PFSK-1 (cell line): ENCODE results near the gene ARTN.

ENCODE experiments used
- FOXP2 ChIP-seq: optimal IDR thresholded peaks from 2 replicates; pipeline ENCODE3; 2011; ENCODE audit warnings: borderline replicate concordance, control low read depth, inconsistent platforms; ENCODE audit not compliant: insufficient read depth; ENCODE audit errors: extremely low read length, extremely low read depth
- POLR2AphosphoS5 ChIP-seq: IDR thresholded peaks from 2 replicates; pipeline ENCODE4 v1.6.1; 2012; ENCODE audit warnings: low read depth, mild to moderate bottlenecking, control low read depth, low read length, moderate library complexity
- SIN3A ChIP-seq: IDR thresholded peaks from 2 replicates; pipeline ENCODE4 v1.6.1; 2012; ENCODE audit warnings: mild to moderate bottlenecking, low read length, moderate library complexity, borderline replicate concordance; ENCODE audit not compliant: insufficient read depth
- TAF1 ChIP-seq: IDR thresholded peaks from 2 replicates; pipeline ENCODE4 v1.6.1; 2012; ENCODE audit warnings: low read length, control low read depth, borderline replicate concordance; ENCODE audit not compliant: insufficient read depth
- TF ChIP-seq, protein P1 (sequence below), 2 experiments: IDR thresholded peaks; 2 replicates each; pipeline versions ENCODE4 v1.6.1 to v1.8.0; 2011 to 2012; ENCODE audit warnings: low read depth in 2 of 2, low read length in 2 of 2, control low read depth in 1 of 2, inconsistent platforms in 1 of 2, mild to moderate bottlenecking in 1 of 2, moderate library complexity in 1 of 2; ENCODE audit not compliant: insufficient read depth in 1 of 2

ARTN gene

DNA sequence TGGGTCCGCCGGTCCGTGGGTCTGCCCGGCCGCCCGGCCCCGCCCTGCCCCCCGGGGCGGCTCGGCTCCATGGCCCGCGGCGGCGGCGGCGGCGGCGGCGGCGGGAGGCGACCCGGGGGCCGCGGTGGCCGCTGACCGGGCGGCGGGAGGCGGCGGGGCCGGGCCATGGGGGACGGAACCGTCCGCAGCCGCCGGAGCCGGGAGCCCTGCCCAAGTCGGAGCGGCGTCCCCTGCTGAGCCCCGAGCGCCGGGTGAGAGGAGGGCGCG lies 45.6 kb downstream of the ARTN start:
- TF ChIP-seq SIN3A (no peak), TAF1 (peak; percentile 8; the same call in 1 of the 2 replicates)

- 0 out of 2 replicates have a peak, but pooled peaks have one; percentile 22 for TF ChIP-seq POLR2AphosphoS5
- no peak for TF ChIP-seq FOXP2
- peak; percentile 23; the same call in 1 of the 2 replicates for TF ChIP-seq SIN3A
- no peak for TF ChIP-seq TAF1
- TF ChIP-seq, protein P1, sequence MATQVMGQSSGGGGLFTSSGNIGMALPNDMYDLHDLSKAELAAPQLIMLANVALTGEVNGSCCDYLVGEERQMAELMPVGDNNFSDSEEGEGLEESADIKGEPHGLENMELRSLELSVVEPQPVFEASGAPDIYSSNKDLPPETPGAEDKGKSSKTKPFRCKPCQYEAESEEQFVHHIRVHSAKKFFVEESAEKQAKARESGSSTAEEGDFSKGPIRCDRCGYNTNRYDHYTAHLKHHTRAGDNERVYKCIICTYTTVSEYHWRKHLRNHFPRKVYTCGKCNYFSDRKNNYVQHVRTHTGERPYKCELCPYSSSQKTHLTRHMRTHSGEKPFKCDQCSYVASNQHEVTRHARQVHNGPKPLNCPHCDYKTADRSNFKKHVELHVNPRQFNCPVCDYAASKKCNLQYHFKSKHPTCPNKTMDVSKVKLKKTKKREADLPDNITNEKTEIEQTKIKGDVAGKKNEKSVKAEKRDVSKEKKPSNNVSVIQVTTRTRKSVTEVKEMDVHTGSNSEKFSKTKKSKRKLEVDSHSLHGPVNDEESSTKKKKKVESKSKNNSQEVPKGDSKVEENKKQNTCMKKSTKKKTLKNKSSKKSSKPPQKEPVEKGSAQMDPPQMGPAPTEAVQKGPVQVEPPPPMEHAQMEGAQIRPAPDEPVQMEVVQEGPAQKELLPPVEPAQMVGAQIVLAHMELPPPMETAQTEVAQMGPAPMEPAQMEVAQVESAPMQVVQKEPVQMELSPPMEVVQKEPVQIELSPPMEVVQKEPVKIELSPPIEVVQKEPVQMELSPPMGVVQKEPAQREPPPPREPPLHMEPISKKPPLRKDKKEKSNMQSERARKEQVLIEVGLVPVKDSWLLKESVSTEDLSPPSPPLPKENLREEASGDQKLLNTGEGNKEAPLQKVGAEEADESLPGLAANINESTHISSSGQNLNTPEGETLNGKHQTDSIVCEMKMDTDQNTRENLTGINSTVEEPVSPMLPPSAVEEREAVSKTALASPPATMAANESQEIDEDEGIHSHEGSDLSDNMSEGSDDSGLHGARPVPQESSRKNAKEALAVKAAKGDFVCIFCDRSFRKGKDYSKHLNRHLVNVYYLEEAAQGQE (IDR thresholded peaks at IDR 0.05; ENCODE audit: insufficient read depth in 1 of 2, low read depth in 2 of 2, low read length in 2 of 2), result no peak
Observed at GRCh38 chr1:43979528-43980254, 46.1 kb downstream of the ARTN start.

DNA sequence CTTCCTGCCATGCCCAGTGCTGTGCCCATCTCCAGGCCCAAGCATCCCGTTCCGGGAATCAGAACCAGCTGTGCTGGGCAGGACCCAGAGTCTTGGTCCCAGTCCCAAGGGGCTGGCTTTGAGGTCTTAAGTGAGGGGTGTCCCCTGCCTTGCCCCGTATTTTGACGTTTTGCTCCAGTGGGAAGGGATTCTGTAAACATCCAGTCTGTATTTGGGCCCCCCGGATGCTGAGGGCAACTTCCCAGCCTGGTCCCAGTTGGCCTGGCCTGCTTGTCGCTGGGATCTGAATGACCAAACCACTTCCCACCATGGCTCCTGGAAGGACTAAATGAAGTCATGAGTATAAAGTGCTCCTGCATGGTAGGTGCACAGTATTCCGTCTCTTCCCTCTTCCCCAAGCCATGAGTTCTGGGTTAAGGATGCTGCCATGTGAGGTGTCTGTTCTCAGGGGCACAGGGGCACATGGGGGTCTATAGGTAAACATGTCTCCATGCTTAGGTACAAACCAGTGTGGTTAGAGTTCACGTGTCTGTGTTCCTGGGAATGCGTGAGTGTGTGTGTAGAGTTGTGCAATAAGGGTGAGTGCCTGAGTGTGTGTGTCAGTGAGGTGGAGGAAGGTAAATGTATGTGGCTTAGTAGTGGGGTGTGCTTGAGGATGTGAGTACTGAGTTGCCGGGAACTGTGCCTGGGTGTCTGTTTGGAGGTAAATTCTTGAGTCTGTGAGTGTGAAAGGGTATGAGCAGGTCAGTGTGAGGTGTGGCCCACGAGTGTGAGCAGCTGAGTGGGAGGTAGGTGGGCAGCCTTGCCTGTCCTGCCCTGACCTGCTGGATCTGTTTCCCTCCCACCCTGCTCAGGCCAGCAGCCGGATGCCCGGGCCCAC lies 46.9 kb downstream of the ARTN start:
- TF ChIP-seq TAF1, result no peak
- TF ChIP-seq, protein P1 (IDR thresholded peaks at IDR 0.05; ENCODE audit: insufficient read depth in 1 of 2, low read depth in 2 of 2, low read length in 2 of 2), result no peak
- TF ChIP-seq FOXP2, result no peak
- TF ChIP-seq SIN3A, result no peak
- no peak for TF ChIP-seq POLR2AphosphoS5

DNA sequence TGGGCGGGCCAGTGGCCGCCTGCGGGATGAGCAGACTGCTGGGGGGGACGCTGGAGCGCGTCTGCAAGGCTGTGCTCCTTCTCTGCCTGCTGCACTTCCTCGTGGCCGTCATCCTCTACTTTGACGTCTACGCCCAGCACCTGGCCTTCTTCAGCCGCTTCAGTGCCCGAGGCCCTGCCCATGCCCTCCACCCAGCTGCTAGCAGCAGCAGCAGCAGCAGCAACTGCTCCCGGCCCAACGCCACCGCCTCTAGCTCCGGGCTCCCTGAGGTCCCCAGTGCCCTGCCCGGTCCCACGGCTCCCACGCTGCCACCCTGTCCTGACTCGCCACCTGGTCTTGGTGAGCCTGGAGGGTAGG lies 47.5 kb downstream of the ARTN start:
- TF ChIP-seq, protein P1 (IDR thresholded peaks at IDR 0.05; ENCODE audit: insufficient read depth in 1 of 2, low read depth in 2 of 2, low read length in 2 of 2), result no peak
- TF ChIP-seq SIN3A, result no peak
- TF ChIP-seq POLR2AphosphoS5, result no peak
- TF ChIP-seq FOXP2, result no peak
- no peak for TF ChIP-seq TAF1

DNA sequence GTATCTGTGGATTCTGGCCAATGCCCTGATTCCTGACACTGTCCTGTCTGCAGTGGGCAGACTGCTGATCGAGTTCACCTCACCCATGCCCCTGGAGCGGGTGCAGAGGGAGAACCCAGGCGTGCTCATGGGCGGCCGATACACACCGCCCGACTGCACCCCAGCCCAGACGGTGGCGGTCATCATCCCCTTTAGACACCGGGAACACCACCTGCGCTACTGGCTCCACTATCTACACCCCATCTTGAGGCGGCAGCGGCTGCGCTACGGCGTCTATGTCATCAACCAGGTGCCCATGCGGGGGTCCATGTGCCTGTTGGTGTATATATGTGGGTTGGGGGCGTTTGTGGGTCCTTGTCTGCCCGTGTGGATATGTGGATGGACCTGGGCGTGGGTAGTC lies 48.0 kb downstream of the ARTN start:
- TF ChIP-seq POLR2AphosphoS5 (no peak), TAF1 (no peak), SIN3A (no peak), FOXP2 (no peak)
- TF ChIP-seq, protein P1 (IDR thresholded peaks at IDR 0.05; ENCODE audit: insufficient read depth in 1 of 2, low read depth in 2 of 2, low read length in 2 of 2), result no peak
